CD4-positive, alpha-beta memory T cell (primary cell): Measurements from ENCODE around the gene PCDH8. TPM values are rescaled to one million over a fixed set of nuclear protein-coding genes. Genes with fewer than 3 reads are reported as not detected.

Experiments used
- CTCF ChIA-PET: fragments of 350-600 bp; sonication (Branson Sonifier 250); formaldehyde crosslinking; loops from one replicate; lab custom pipeline; 2021; ENCODE audit warnings: inconsistent platforms; ENCODE audit not compliant: partially characterized antibody; lab: Charles Lee
- POLR2A ChIA-PET: fragments of 350-600 bp; sonication (Branson Sonifier 250); formaldehyde crosslinking; loops from one replicate; lab custom pipeline; 2021; ENCODE audit not compliant: partially characterized antibody; lab: Charles Lee
- DNase-seq, 5 donors: peaks; one replicate each; pipeline versions ENCODE4 v3.0.0 to v3.0.0-alpha.2; 2020 to 2022; ENCODE audit warnings: mixed read lengths in 1 of 5
- H3K27ac ChIP-seq: one replicate; pipeline ENCODE4 v1.7.0; 2013; ENCODE audit warnings: low read depth, low read length
- H3K27me3 ChIP-seq: 2 replicates; pipeline ENCODE4 v1.7.0; 2013; ENCODE audit warnings: mild to moderate bottlenecking, low read length, moderate library complexity; ENCODE audit not compliant: insufficient read depth
- H3K36me3 ChIP-seq: 2 replicates; pipeline ENCODE4 v1.7.0; 2013; ENCODE audit warnings: mild to moderate bottlenecking, low read length, moderate library complexity; ENCODE audit not compliant: insufficient read depth
- H3K4me1 ChIP-seq: 2 replicates; pipeline ENCODE4 v1.7.0; 2013; ENCODE audit warnings: mild to moderate bottlenecking, low read length, moderate library complexity; ENCODE audit not compliant: insufficient read depth
- H3K4me3 ChIP-seq, 2 donors: one replicate each; pipeline ENCODE4 v1.7.0; 2013; ENCODE audit warnings: low read length in 2 of 2, mild to moderate bottlenecking in 1 of 2
- H3K9me3 ChIP-seq, 2 donors: one replicate each; pipeline ENCODE4 v1.7.0; 2013; ENCODE audit warnings: low read length in 2 of 2, control low read depth in 1 of 2; ENCODE audit not compliant: control insufficient read depth in 1 of 2
- H3K27ac Mint-ChIP-seq, 7 donors: one replicate each; pipeline ENCODE4 v1.8.0; 2020 to 2021; ENCODE audit warnings: mixed read lengths in 7 of 7, mild to moderate bottlenecking in 6 of 7, inconsistent platforms in 3 of 7, moderate library complexity in 3 of 7
- H3K27me3 Mint-ChIP-seq, 2 donors: one replicate each; pipeline ENCODE4 v1.8.0; 2020 to 2021; ENCODE audit warnings: mixed read lengths in 2 of 2
- H3K36me3 Mint-ChIP-seq, 2 donors: one replicate each; pipeline ENCODE4 v1.8.0; 2020 to 2021; ENCODE audit warnings: mixed read lengths in 2 of 2, inconsistent platforms in 1 of 2, mild to moderate bottlenecking in 1 of 2
- H3K4me1 Mint-ChIP-seq, 4 donors: one replicate each; pipeline ENCODE4 v1.8.0; 2020 to 2021; ENCODE audit warnings: mixed read lengths in 4 of 4, mild to moderate bottlenecking in 1 of 4
- H3K4me3 Mint-ChIP-seq, 8 donors: one replicate each; pipeline ENCODE4 v1.8.0; 2020 to 2021; ENCODE audit warnings: mixed read lengths in 8 of 8, mild to moderate bottlenecking in 7 of 8, moderate library complexity in 6 of 8, inconsistent platforms in 3 of 8
- H3K9me3 Mint-ChIP-seq, 8 donors: one replicate each; pipeline ENCODE4 v1.8.0; 2020 to 2021; ENCODE audit warnings: mixed read lengths in 8 of 8, mild to moderate bottlenecking in 5 of 8, inconsistent platforms in 3 of 8, moderate library complexity in 1 of 8
- intact Hi-C: fragments of 100-400 bp; cut with micrococcal nuclease; formaldehyde crosslinking; loops from one replicate; pipeline ENCODE4 v1.15.1; 2023
- polyA plus RNA-seq, 2 donors: library from polyadenylated mRNA; unstranded; fragments of 300-500 nt; fragmentation: Illumina TruSeq; gene quantifications; one replicate each; pipeline ENCODE4 v1.2.3, GENCODE V29; 2021
- total RNA-seq, 2 experiments: library from RNA; stranded (reverse); gene quantifications; one replicate each; pipeline ENCODE4 v1.2.3, GENCODE V29; 2021

Gene PCDH8
- total and polyA plus RNA-seq, 4 experiments from 2014 or later = not detected

DNA sequence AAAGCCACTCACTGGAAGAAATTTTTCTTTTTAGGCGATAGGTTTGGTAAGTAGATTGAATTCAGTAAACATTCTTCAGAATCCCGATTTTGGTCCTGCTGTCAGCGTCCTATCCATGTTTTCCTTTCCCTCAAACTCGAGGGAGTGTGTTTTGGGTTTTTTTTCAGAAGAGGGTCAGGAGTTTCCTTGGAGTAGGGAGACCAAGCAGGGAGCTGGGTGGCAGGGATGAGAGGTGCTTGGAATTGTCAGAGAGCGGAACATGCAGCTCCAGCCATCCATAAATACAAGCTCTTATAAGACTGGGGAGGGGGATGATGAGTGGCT, 1.6 kb upstream of the PCDH8 start:
- no peak overlapping the region for H3K4me3 ChIP-seq
- DNase-seq = no peak
- peaks cover 6 to 37% (median 17%) of the 10 kb centered on the region in 4 donors for H3K4me1 Mint-ChIP-seq
- H3K27me3 ChIP-seq = peaks cover 17% of the 10 kb centered on the region
- H3K27ac ChIP-seq = no peak overlapping the region
- POLR2A ChIA-PET = no interaction called here
- intact Hi-C loops = no loop called here
- H3K4me1 ChIP-seq = peaks cover 14% of the 10 kb centered on the region
- peaks cover 51 to 54% of the 10 kb centered on the region in 2 donors for H3K27me3 Mint-ChIP-seq
- peaks cover 0 to 21% (median 15%) of the 10 kb centered on the region in 8 donors for H3K9me3 Mint-ChIP-seq
- no peaks in the 10 kb centered on the region for H3K36me3 Mint-ChIP-seq
- H3K36me3 ChIP-seq = no peaks in the 10 kb centered on the region
- H3K9me3 ChIP-seq = no peaks in the 10 kb centered on the region
- peak overlapping the region; percentile 36 to 79 (median 68) for H3K4me3 Mint-ChIP-seq
- peak overlapping the region in 1 of 7 donors; percentile 73 for H3K27ac Mint-ChIP-seq
- CTCF ChIA-PET = no interaction called here

DNA sequence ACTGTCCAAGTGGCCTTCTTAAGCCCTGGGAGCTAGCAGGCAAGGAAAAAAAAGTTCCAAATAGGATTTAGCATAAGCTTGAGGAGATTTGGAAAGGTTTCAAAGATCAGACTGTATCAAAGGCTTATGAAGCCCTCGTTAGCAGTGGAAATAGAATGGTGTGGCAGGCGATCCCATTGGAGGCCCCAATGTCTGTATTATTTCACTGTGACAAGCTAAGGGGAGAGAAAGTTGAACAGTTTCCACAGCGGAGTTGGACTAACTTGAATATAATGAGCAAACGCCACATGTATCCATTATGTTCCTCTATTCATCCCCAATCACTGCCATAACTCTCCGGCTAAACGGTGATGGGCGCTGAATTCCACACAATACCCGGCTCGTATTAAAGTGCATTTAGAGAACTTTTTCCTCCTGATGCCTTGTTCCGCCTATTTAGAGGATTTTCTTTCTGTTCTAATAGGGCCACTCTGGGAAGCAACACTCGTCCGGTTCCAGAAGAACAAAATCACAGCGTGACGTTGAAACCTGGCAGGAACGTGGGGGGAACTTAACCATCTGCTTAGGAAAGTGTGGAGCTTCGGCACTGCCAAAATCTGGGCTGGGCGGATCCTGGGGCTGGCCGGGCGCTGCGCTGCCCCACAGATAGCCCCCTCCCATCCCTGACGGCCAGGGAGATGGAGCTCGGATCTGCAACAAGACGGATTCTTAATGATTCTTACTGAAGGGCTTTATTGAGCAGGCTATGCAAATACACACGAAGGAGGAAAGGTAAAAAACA, 1.0 kb upstream of the PCDH8 start:
- H3K9me3 Mint-ChIP-seq = peaks cover 0 to 21% (median 17%) of the 10 kb centered on the region in 8 donors
- H3K36me3 Mint-ChIP-seq = no peaks in the 10 kb centered on the region
- H3K4me1 Mint-ChIP-seq = peaks cover 7 to 42% (median 22%) of the 10 kb centered on the region in 4 donors
- Histone ChIP-seq H3K4me1 (peaks cover 14% of the 10 kb centered on the region), H3K36me3 (no peaks in the 10 kb centered on the region), H3K9me3 (no peaks in the 10 kb centered on the region), H3K4me3 (no peak overlapping the region), H3K27me3 (peaks cover 17% of the 10 kb centered on the region), H3K27ac (no peak overlapping the region)
- peak overlapping the region; percentile 31 to 79 (median 58) for H3K4me3 Mint-ChIP-seq
- intact Hi-C loops = no loop called here
- peak overlapping the region in 1 of 7 donors; percentile 24 for H3K27ac Mint-ChIP-seq
- peaks cover 51 to 54% of the 10 kb centered on the region in 2 donors for H3K27me3 Mint-ChIP-seq
- POLR2A ChIA-PET = no interaction called here
- CTCF ChIA-PET = no interaction called here
- DNase-seq = no peak

DNA sequence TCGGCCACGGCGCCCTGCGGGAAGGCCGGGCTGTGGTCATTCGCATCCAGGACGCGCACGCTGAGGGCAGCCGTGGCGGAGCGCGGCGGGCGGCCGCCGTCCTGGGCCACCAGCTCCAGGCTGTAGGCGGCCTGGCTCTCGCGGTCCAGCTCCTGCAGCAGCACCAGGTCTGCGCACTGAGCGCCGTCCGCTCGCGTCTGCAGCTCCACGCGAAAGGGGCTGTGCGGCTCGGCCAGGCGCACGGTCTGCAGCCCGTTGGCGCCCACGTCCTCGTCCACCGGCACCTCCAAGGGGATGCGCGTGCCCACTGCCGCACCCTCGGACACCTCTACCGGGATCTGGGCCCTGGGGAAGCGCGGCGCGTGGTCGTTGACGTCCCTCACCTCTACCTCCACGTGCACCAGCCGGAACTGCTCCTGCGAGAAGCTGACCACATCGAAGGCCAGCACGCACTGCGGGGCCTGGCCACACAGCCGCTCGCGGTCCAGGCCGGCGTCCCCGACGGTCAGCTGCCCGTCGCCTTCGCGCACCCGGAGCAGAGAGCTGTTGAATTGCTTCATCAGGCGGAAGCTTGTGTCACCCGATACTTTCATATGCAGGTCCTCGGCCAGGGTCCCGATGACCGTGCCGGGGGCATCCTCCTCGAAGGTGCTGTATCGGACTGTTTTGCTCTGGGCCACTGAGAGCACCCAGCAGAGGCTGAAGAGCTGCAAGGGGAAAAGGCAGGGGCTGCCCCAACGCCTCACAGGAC, 583 bp downstream of the PCDH8 start:
- H3K27me3 ChIP-seq = peaks cover 12% of the 10 kb centered on the region
- no peaks in the 10 kb centered on the region for H3K36me3 ChIP-seq
- H3K9me3 ChIP-seq = no peaks in the 10 kb centered on the region
- no peak overlapping the region for H3K27ac Mint-ChIP-seq
- no peak overlapping the region for H3K27ac ChIP-seq
- H3K4me3 ChIP-seq = no peak overlapping the region
- no peak overlapping the region for H3K4me3 Mint-ChIP-seq
- peaks cover 14% of the 10 kb centered on the region for H3K4me1 ChIP-seq
- no peaks in the 10 kb centered on the region for H3K36me3 Mint-ChIP-seq
- no peak for DNase-seq
- peaks cover 7 to 45% (median 23%) of the 10 kb centered on the region in 4 donors for H3K4me1 Mint-ChIP-seq
- ChIA-PET POLR2A (no interaction called here), CTCF (no interaction called here)
- peaks cover 50 to 58% of the 10 kb centered on the region in 2 donors for H3K27me3 Mint-ChIP-seq
- intact Hi-C loops = no loop called here
- H3K9me3 Mint-ChIP-seq = peaks cover 0 to 21% (median 15%) of the 10 kb centered on the region in 8 donors

DNA sequence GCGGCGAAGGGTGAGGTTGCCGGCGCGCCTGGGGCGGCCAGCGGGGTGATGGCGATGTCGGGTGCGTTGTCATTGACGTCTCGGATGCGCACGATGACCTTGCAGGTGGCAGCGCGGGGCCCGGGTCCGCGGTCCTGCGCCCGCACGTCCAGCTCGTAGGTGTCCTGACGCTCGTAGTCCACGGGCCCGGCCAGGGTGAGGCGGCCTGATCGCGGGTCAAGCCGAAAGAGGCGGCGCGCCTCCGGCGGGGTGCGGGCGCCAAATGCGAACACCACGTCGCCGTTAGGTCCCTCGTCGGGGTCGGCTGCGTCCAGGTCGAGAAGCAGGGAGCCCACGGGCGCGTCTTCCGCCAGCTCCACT, 1.1 kb downstream of the PCDH8 start:
- Histone ChIP-seq H3K27me3 (peaks cover 10% of the 10 kb centered on the region), H3K4me3 (no peak overlapping the region), H3K9me3 (no peaks in the 10 kb centered on the region), H3K36me3 (no peaks in the 10 kb centered on the region), H3K4me1 (peaks cover 14% of the 10 kb centered on the region), H3K27ac (no peak overlapping the region)
- H3K27ac Mint-ChIP-seq = no peak overlapping the region
- H3K4me3 Mint-ChIP-seq = no peak overlapping the region
- H3K4me1 Mint-ChIP-seq = peaks cover 6 to 45% (median 23%) of the 10 kb centered on the region in 4 donors
- intact Hi-C loops = no loop called here
- H3K27me3 Mint-ChIP-seq = peaks cover 47 to 56% of the 10 kb centered on the region in 2 donors
- POLR2A ChIA-PET = no interaction called here
- DNase-seq = no peak
- peaks cover 0 to 21% (median 13%) of the 10 kb centered on the region in 8 donors for H3K9me3 Mint-ChIP-seq
- H3K36me3 Mint-ChIP-seq = no peaks in the 10 kb centered on the region
- CTCF ChIA-PET = no interaction called here

DNA sequence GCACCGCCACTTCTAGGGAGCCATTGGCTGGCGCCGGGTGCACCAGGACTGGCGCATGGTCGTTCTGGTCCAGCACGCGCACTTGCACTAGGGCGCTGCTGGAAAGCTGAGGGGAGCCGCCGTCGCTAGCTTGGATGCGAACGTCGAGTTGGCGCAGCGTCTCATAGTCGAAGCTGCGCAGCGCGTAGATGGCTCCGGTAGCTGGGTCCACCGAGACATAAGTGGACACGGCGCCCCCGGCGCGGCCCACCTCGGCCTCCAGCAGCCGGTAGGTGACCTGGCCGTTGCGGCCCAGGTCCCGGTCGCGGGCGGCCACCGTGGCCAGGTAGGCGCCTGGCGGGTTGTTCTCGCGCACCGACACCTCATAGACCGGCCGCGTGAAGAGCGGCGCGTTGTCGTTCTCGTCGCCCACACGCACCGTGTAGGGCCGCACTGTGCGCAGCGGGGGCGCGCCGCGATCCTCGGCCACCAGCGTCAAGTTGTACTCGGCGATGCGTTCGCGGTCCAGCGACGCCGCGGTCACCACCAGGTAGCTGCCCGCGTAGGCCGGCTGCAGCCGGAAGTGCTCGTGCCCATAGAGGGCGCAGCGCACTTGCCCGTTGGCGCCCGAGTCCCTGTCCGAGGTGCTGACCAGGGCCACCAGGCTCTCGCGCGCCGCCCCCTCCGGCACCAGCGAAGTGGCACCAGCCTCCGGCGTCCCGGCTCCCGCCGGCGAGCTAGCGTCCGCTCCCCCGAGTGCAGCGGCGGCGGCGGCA, 1.7 kb downstream of the PCDH8 start:
- Histone ChIP-seq H3K27me3 (peaks cover 7% of the 10 kb centered on the region), H3K9me3 (no peaks in the 10 kb centered on the region), H3K36me3 (no peaks in the 10 kb centered on the region), H3K4me1 (peaks cover 13% of the 10 kb centered on the region), H3K27ac (no peak overlapping the region), H3K4me3 (no peak overlapping the region)
- ChIA-PET CTCF (interaction anchor here (1.3 kb wide), 1 partner anchor 18 kb away, joined by 3 read pairs; no protein-coding TSS in a partner anchor), POLR2A (no interaction called here)
- intact Hi-C loops = no loop called here
- Mint-ChIP-seq H3K36me3 (no peaks in the 10 kb centered on the region), H3K4me3 (no peak overlapping the region), H3K9me3 (peaks cover 0 to 20% (median 13%) of the 10 kb centered on the region in 8 donors), H3K4me1 (peaks cover 5 to 44% (median 23%) of the 10 kb centered on the region in 4 donors), H3K27me3 (peaks cover 46 to 54% of the 10 kb centered on the region in 2 donors), H3K27ac (no peak overlapping the region)
- peak in 1 of 5 donors; percentile 0 for DNase-seq

DNA sequence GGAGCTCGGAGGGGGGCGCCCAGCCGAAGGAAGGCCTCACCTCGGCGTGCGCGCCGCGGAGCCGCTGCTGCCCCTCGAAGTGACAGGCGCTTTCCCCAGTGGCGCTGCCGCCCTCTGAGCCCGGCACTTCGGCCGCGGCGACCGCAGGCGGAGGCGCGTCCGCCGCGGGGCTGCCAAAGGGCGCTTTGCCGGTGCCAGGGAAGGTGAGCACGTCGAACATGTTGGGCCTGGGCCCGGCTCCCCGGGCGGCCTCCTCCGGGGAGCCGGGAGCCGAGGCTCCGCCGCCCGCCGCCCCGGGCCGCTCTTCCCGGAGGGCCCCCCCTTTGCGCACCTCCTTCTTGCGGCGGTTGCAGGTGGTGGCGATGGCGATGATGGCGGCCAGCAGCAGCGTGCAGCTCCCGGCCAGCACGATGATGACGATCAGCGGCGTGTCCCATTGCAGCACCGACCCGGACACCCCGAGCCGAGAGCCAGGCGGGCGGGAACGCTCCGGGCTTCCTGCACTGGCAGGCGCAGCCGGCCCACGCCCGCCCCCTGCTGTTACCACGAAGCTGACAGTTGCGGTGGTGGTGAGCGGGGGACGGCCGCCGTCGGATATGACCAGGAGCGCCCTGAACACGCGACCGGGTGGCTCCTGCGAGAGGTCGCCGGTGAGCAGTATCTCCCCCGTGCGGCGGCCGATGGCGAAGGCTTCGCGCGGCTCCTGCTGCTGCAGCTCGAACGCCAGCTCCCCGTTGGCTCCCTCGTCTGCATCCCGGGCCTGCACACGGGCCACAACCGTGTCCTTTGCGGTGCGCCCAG, 2.5 kb downstream of the PCDH8 start:
- H3K36me3 ChIP-seq = no peaks in the 10 kb centered on the region
- peaks cover 7% of the 10 kb centered on the region for H3K4me1 ChIP-seq
- intact Hi-C loops = no loop called here
- H3K27ac ChIP-seq = no peak overlapping the region
- no peak overlapping the region for H3K4me3 Mint-ChIP-seq
- POLR2A ChIA-PET = no interaction called here
- no peak overlapping the region for H3K27ac Mint-ChIP-seq
- DNase-seq = no peak
- no peaks in the 10 kb centered on the region for H3K36me3 Mint-ChIP-seq
- peaks cover 0 to 19% (median 13%) of the 10 kb centered on the region in 8 donors for H3K9me3 Mint-ChIP-seq
- H3K27me3 ChIP-seq = peaks cover 7% of the 10 kb centered on the region
- H3K4me3 ChIP-seq = no peak overlapping the region
- CTCF ChIA-PET = interaction anchor here (1.3 kb wide), 1 partner anchor 17 kb away, joined by 3 read pairs; no protein-coding TSS in a partner anchor
- peaks cover 4 to 37% (median 21%) of the 10 kb centered on the region in 4 donors for H3K4me1 Mint-ChIP-seq
- no peaks in the 10 kb centered on the region for H3K9me3 ChIP-seq
- peaks cover 44 to 53% of the 10 kb centered on the region in 2 donors for H3K27me3 Mint-ChIP-seq
